ENCODE measurements around the gene LHFPL3.

Gene LHFPL3

GRCh38 chr7:104524853-104525252, 196.4 kb downstream of the LHFPL3 start:
- no peaks in the 10 kb centered on the region for H3K9me3 ChIP-seq (ENCODE audit: severe bottlenecking)
- H3K4me3 ChIP-seq (ENCODE audit: low read depth, low read length), result no peak overlapping the region
- H3K36me3 ChIP-seq, result no peaks in the 10 kb centered on the region
- H3K27ac ChIP-seq, result no peak overlapping the region
- no peak for DNase-seq
- no peak for TF ChIP-seq CTCF (IDR thresholded peaks at IDR 0.05; ENCODE audit: low read depth, low read length)
- no peaks in the 10 kb centered on the region for H3K27me3 ChIP-seq (ENCODE audit: insufficient read depth, low read depth, severe bottlenecking)

GRCh38 chr7:104528142-104528541, 199.7 kb downstream of the LHFPL3 start:
- no peak overlapping the region for H3K4me3 ChIP-seq (ENCODE audit: low read depth, low read length)
- no peaks in the 10 kb centered on the region for H3K27me3 ChIP-seq (ENCODE audit: insufficient read depth, low read depth, severe bottlenecking)
- no peaks in the 10 kb centered on the region for H3K36me3 ChIP-seq
- no peaks in the 10 kb centered on the region for H3K9me3 ChIP-seq (ENCODE audit: severe bottlenecking)
- H3K27ac ChIP-seq, result no peak overlapping the region
- TF ChIP-seq CTCF (IDR thresholded peaks at IDR 0.05; ENCODE audit: low read depth, low read length), result no peak
- DNase-seq, result no peak

GRCh38 chr7:104529567-104529966, 201.2 kb downstream of the LHFPL3 start:
- H3K4me3 ChIP-seq (ENCODE audit: low read depth, low read length), result no peak overlapping the region
- peaks cover 2% of the 10 kb centered on the region for H3K9me3 ChIP-seq (ENCODE audit: severe bottlenecking)
- TF ChIP-seq CTCF (IDR thresholded peaks at IDR 0.05; ENCODE audit: low read depth, low read length), result no peak
- no peaks in the 10 kb centered on the region for H3K36me3 ChIP-seq
- DNase-seq, result no peak
- no peaks in the 10 kb centered on the region for H3K27me3 ChIP-seq (ENCODE audit: insufficient read depth, low read depth, severe bottlenecking)
- no peak overlapping the region for H3K27ac ChIP-seq

- DNase-seq, result no peak
- no peak for TF ChIP-seq CTCF (IDR thresholded peaks at IDR 0.05; ENCODE audit: low read depth, low read length)
- Histone ChIP-seq H3K27ac (no peak overlapping the region), H3K36me3 (no peaks in the 10 kb centered on the region), H3K9me3 (ENCODE audit: severe bottlenecking) (peaks cover 2% of the 10 kb centered on the region), H3K27me3 (ENCODE audit: insufficient read depth, low read depth, severe bottlenecking) (no peaks in the 10 kb centered on the region), H3K4me3 (ENCODE audit: low read depth, low read length) (no peak overlapping the region)
Measured at GRCh38 chr7:104530251-104530650, 201.8 kb downstream of the LHFPL3 start.

GRCh38 chr7:104534149-104534548, 205.7 kb downstream of the LHFPL3 start:
- H3K27me3 ChIP-seq (ENCODE audit: insufficient read depth, low read depth, severe bottlenecking), result no peaks in the 10 kb centered on the region
- TF ChIP-seq CTCF (IDR thresholded peaks at IDR 0.05; ENCODE audit: low read depth, low read length), result no peak
- no peak overlapping the region for H3K4me3 ChIP-seq (ENCODE audit: low read depth, low read length)
- H3K36me3 ChIP-seq, result no peaks in the 10 kb centered on the region
- no peak overlapping the region for H3K27ac ChIP-seq
- no peak for DNase-seq
- H3K9me3 ChIP-seq (ENCODE audit: severe bottlenecking), result peaks cover 2% of the 10 kb centered on the region

GRCh38 chr7:104535841-104536240, 207.4 kb downstream of the LHFPL3 start:
- Histone ChIP-seq H3K36me3 (no peaks in the 10 kb centered on the region), H3K9me3 (ENCODE audit: severe bottlenecking) (peaks cover 2% of the 10 kb centered on the region), H3K4me3 (ENCODE audit: low read depth, low read length) (no peak overlapping the region), H3K27ac (no peak overlapping the region), H3K27me3 (ENCODE audit: insufficient read depth, low read depth, severe bottlenecking) (no peaks in the 10 kb centered on the region)
- no peak for DNase-seq
- no peak for TF ChIP-seq CTCF (IDR thresholded peaks at IDR 0.05; ENCODE audit: low read depth, low read length)
